DOHH2 (cell line): ENCODE measurements around the gene GBF1.
"Not testable (repeated sequence)": the region's sequence is repeated elsewhere in the genome, so short reads cannot be mapped to it uniquely, and the experiment has no call there.

Source experiments
- H3F3A ChIP-seq: fragments of 200-600 bp; sonication (generic), shearing (Covaris generic); 2 replicates; pipeline ENCODE4 v1.6.0; 2016; ENCODE audit warnings: antibody characterized with exemption, mild to moderate bottlenecking; ENCODE audit not compliant: control insufficient read depth, insufficient read depth
- H3K27ac ChIP-seq: fragments of 200-600 bp; sonication (generic); 2 replicates; pipeline ENCODE4 v1.5.1; 2014; ENCODE audit warnings: low read depth, mild to moderate bottlenecking, low read length, moderate library complexity
- H3K27me3 ChIP-seq: fragments of 200-600 bp; sonication (generic); 2 replicates; pipeline ENCODE4 v1.6.1; 2014; ENCODE audit warnings: mild to moderate bottlenecking, low read length, mixed read lengths; ENCODE audit not compliant: control insufficient read depth
- H3K36me3 ChIP-seq: fragments of 200-600 bp; sonication (generic); 2 replicates; pipeline ENCODE4 v1.6.1; 2014; ENCODE audit warnings: mild to moderate bottlenecking, low read length, moderate library complexity, mixed read lengths; ENCODE audit not compliant: control insufficient read depth
- H3K4me1 ChIP-seq: fragments of 200-600 bp; sonication (generic); 2 replicates; pipeline ENCODE4 v1.6.1; 2014; ENCODE audit warnings: mild to moderate bottlenecking, low read length, mixed read lengths; ENCODE audit not compliant: control insufficient read depth
- H3K4me2 ChIP-seq: fragments of 200-600 bp; sonication (generic); 2 replicates; pipeline ENCODE4 v1.6.0; 2014; ENCODE audit warnings: mild to moderate bottlenecking, low read length, moderate library complexity
- H3K4me3 ChIP-seq: fragments of 200-600 bp; sonication (generic); 2 replicates; pipeline ENCODE4 v1.5.1; 2014; ENCODE audit warnings: mild to moderate bottlenecking, low read length, mixed read lengths
- H3K79me2 ChIP-seq: fragments of 200-600 bp; sonication (generic); 2 replicates; pipeline ENCODE4 v1.6.1; 2014; ENCODE audit warnings: mild to moderate bottlenecking, low read length, mixed read lengths; ENCODE audit not compliant: control insufficient read depth
- H3K9me2 ChIP-seq: fragments of 200-600 bp; sonication (generic); replicated peaks from 2 replicates; pipeline ENCODE4 v1.6.1; 2014; ENCODE audit warnings: mild to moderate bottlenecking, low read length, mixed read lengths; ENCODE audit not compliant: control insufficient read depth
- H3K9me3 ChIP-seq: fragments of 200-600 bp; sonication (generic); 2 replicates; pipeline ENCODE4 v1.6.1; 2014; ENCODE audit warnings: antibody characterized with exemption, low read length, mixed read lengths; ENCODE audit not compliant: control insufficient read depth, insufficient read depth
- H4K20me1 ChIP-seq: fragments of 200-600 bp; sonication (generic); 2 replicates; pipeline ENCODE4 v1.6.0; 2014; ENCODE audit warnings: low read depth, mild to moderate bottlenecking, antibody characterized with exemption, low read length, moderate library complexity; ENCODE audit not compliant: control insufficient read depth, insufficient read depth
- EZH2phosphoT487 ChIP-seq: fragments of 200-600 bp; sonication (generic); IDR thresholded peaks from 2 replicates; pipeline ENCODE4 v1.6.1; 2017; ENCODE audit warnings: borderline replicate concordance, mild to moderate bottlenecking, antibody characterized with exemption, low read length, moderate library complexity, mixed read lengths
- TF ChIP-seq, protein P1 (sequence below): fragments of 200-600 bp; sonication (generic); IDR thresholded peaks from one replicate; pipeline ENCODE4 v1.5.1; 2014; ENCODE audit warnings: antibody characterized with exemption, mild to moderate bottlenecking, low read depth, low read length; ENCODE audit not compliant: poor library complexity, severe bottlenecking

GBF1 gene

DNA sequence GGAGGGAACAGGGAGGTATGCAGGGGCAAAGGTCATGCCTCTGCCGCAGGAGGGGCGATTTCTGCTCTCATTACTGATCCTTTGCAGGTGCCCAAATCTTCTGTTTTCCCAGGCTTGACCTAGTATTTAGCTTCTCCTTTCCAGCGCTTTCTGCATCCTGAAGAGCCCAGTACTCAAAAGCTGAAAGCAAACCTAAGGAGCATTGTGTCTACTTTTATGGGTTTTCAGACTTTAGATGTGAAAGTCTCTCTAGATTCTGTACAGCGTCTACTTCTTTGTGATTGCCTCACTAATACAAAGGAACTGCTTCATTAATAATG, 560 bp downstream of the GBF1 start:
- peaks cover 9% of the 10 kb centered on the region; the same call in 1 of the 2 replicates for H4K20me1 ChIP-seq
- no peaks in the 10 kb centered on the region; the same call in 1 of the 2 replicates for H3K27me3 ChIP-seq
- H3K27ac ChIP-seq: peak overlapping the region; percentile 20; the same call in 1 of the 2 replicates
- peak overlapping the region; percentile 96 for H3K4me2 ChIP-seq
- 0 out of 2 replicates have a peak, but pooled peaks cover 3% of the 10 kb centered on the region for H3F3A ChIP-seq
- no peaks in the 10 kb centered on the region for H3K9me2 ChIP-seq
- peaks cover 22% of the 10 kb centered on the region for H3K36me3 ChIP-seq
- H3K9me3 ChIP-seq: no peaks in the 10 kb centered on the region
- peaks cover 44% of the 10 kb centered on the region for H3K4me1 ChIP-seq
- peaks cover 55% of the 10 kb centered on the region for H3K79me2 ChIP-seq
- TF ChIP-seq EZH2phosphoT487: no peak
- TF ChIP-seq, protein P1, sequence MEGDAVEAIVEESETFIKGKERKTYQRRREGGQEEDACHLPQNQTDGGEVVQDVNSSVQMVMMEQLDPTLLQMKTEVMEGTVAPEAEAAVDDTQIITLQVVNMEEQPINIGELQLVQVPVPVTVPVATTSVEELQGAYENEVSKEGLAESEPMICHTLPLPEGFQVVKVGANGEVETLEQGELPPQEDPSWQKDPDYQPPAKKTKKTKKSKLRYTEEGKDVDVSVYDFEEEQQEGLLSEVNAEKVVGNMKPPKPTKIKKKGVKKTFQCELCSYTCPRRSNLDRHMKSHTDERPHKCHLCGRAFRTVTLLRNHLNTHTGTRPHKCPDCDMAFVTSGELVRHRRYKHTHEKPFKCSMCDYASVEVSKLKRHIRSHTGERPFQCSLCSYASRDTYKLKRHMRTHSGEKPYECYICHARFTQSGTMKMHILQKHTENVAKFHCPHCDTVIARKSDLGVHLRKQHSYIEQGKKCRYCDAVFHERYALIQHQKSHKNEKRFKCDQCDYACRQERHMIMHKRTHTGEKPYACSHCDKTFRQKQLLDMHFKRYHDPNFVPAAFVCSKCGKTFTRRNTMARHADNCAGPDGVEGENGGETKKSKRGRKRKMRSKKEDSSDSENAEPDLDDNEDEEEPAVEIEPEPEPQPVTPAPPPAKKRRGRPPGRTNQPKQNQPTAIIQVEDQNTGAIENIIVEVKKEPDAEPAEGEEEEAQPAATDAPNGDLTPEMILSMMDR: no peak
- peak overlapping the region; percentile 79 for H3K4me3 ChIP-seq

DNA sequence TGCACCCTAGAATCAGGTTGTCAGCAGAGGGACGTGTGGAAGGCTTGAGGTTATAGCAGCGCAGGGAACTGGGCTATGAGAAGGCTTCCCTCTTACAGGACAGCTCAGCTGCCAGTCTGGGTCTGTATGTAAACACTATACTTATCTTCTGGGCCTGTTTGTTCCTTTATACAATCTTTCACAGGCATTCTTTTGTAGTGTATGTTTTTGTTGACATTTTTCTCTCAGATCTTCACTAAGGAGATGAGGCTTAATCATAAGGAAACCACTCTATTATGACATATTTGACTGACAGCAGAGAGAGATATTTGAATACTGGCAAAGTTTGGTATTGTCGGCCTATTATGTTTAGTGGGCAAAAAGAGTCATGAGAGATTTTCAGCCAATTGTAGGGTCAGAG, 929 bp downstream of the GBF1 start:
- peaks cover 59% of the 10 kb centered on the region for H3K79me2 ChIP-seq
- peaks cover 9% of the 10 kb centered on the region; the same call in 1 of the 2 replicates for H4K20me1 ChIP-seq
- H3K27me3 ChIP-seq: no peaks in the 10 kb centered on the region
- no peaks in the 10 kb centered on the region for H3K9me2 ChIP-seq
- peaks cover 41% of the 10 kb centered on the region for H3K4me1 ChIP-seq
- 0 out of 2 replicates have a peak, but pooled peaks cover 3% of the 10 kb centered on the region for H3F3A ChIP-seq
- H3K9me3 ChIP-seq: no peaks in the 10 kb centered on the region
- TF ChIP-seq, protein P1: no peak
- no peak for TF ChIP-seq EZH2phosphoT487
- peak overlapping the region; percentile 96 for H3K4me2 ChIP-seq
- peaks cover 22% of the 10 kb centered on the region for H3K36me3 ChIP-seq
- H3K27ac ChIP-seq: 0 out of 2 replicates have a peak overlapping the region, but pooled peaks have one; percentile 20
- H3K4me3 ChIP-seq: peak overlapping the region; percentile 79

DNA sequence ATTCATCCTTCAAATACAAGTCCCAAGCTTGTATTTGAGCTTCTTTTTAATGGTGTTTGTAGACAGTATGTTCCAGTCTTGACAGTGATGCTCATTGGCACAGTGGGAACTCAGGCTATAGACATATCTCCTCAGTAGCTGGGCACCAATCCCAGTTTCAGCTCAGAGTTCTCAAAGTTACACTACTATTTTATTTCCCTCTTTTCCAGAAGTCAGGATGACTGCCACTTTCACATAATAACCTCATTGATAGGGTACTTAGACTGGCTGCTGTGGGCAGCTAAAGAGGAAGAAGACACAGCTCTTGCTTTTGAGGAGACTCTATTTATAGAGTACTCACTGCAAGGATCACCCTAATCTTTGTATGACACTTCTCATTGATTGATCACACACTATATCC, 2.4 kb downstream of the GBF1 start:
- peak overlapping the region; percentile 96 for H3K4me2 ChIP-seq
- H3K27ac ChIP-seq: no peak overlapping the region
- H4K20me1 ChIP-seq: peaks cover 9% of the 10 kb centered on the region; the same call in 1 of the 2 replicates
- H3K4me1 ChIP-seq: peaks cover 32% of the 10 kb centered on the region
- peak overlapping the region; percentile 79 for H3K4me3 ChIP-seq
- H3K79me2 ChIP-seq: peaks cover 70% of the 10 kb centered on the region
- no peaks in the 10 kb centered on the region for H3K9me3 ChIP-seq
- no peaks in the 10 kb centered on the region for H3K9me2 ChIP-seq
- H3F3A ChIP-seq: 0 out of 2 replicates have a peak, but pooled peaks cover 3% of the 10 kb centered on the region
- H3K27me3 ChIP-seq: no peaks in the 10 kb centered on the region
- H3K36me3 ChIP-seq: peaks cover 22% of the 10 kb centered on the region
- TF ChIP-seq, protein P1: no peak
- TF ChIP-seq EZH2phosphoT487: no peak

DNA sequence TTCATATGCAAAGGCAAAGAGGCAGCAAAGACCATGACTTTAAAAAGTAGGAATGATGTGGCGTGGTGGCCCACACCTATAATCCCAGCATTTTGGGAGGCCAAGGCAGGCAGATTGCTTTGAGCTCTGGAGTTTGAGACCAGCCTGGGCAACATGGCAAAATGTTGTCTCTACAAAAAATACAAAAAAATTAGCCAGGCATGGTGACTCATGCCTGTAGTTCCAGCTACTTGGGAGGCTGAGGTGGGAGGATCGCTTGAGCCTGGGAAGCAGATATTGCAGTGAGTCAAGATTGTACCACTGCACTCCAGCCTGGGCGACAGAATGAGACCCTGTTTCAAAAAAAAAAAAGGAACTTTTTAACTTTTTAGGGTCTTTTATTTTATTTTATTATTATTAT, 7.2 kb downstream of the GBF1 start:
- not testable (repeated sequence) for H3K4me2 ChIP-seq, H3K9me3 ChIP-seq, H3K4me3 ChIP-seq, H3K9me2 ChIP-seq, H4K20me1 ChIP-seq, H3K27me3 ChIP-seq, H3K27ac ChIP-seq, H3F3A ChIP-seq
- peaks cover 18% of the 10 kb centered on the region for H3K4me1 ChIP-seq
- H3K36me3 ChIP-seq: peaks cover 18% of the 10 kb centered on the region
- peaks cover 94% of the 10 kb centered on the region for H3K79me2 ChIP-seq
